ENCODE results near the gene DNMBP. TPM values are rescaled to one million over a fixed set of nuclear protein-coding genes. Genes with fewer than 3 reads are reported as not detected.

The DNMBP gene
- total RNA-seq (2014; rRNA removed; shearing (Covaris generic)) (25.7 and 31.2 TPM in 2 replicates), polyA plus RNA-seq (2016; fragmentation: Nextera tagmentation; extraction: Ambion mirVana) (13.4 and 13.5 TPM in 2 replicates)
- long read RNA-seq, full-length matches to known transcripts, result 3 of 6 reads
- long read RNA-seq, partial matches to known transcripts, result 0 of 6 reads
- long read RNA-seq, other reads (novel, unspliced or antisense), result 3 of 6 reads

- peaks cover 14% of the 10 kb centered on the region for H3K27me3 Mint-ChIP-seq (ENCODE audit: insufficient read depth, low read depth, poor library complexity)
- no peaks in the 10 kb centered on the region for H3K9me3 Mint-ChIP-seq
- peak within 1 kb of the TSS; percentile 82 for H3K4me3 Mint-ChIP-seq
- Histone ChIP-seq H3F3A (replicated peaks; ENCODE audit: low read depth) (peaks cover 4% of the 10 kb centered on the region; the same call in 1 of the 2 replicates), H3K4me3 (peak within 1 kb of the TSS; percentile 91), H2AFZ (peak within 1 kb of the TSS; percentile 100), H3K27me3 (ENCODE audit: insufficient read depth) (0 out of 2 replicates have a peak, but pooled peaks cover 7% of the 10 kb centered on the region), H4K20me1 (replicated peaks; ENCODE audit: insufficient read depth) (no peaks in the 10 kb centered on the region), H3K27ac (ENCODE audit: low read depth) (no peak within 1 kb of the TSS), H3K36me3 (ENCODE audit: insufficient read depth) (no peaks in the 10 kb centered on the region), H3K4me2 (peak within 1 kb of the TSS; percentile 95), H3K79me2 (replicated peaks; ENCODE audit: insufficient read depth) (peaks cover 25% of the 10 kb centered on the region), H3K9me2 (ENCODE audit: insufficient read depth) (no peaks in the 10 kb centered on the region), H3K4me1 (ENCODE audit: insufficient read depth) (peaks cover 17% of the 10 kb centered on the region; the same call in 1 of the 2 replicates)
- TF ChIP-seq ETS1 (IDR thresholded peaks at IDR 0.05), result no peak
- TF ChIP-seq CTCF (conservative IDR thresholded peaks at IDR 0.05; ENCODE audit: low read depth in 2 of 2), result peak; percentile 50 to 68
- no peak for TF ChIP-seq ZNF331 (CRISPR knock-in tag; IDR thresholded peaks at IDR 0.05; ENCODE audit: low read depth)
- no peak for TF ChIP-seq STAT1 (IDR thresholded peaks at IDR 0.05; ENCODE audit: unreplicated experiment)
- TF ChIP-seq JUNB (IDR thresholded peaks at IDR 0.05; ENCODE audit: unreplicated experiment), result no peak
- peak; percentile 88 for TF ChIP-seq CREB1 (CRISPR knock-in tag; IDR thresholded peaks at IDR 0.05; ENCODE audit: low read depth)
- no peak for TF ChIP-seq EZH2 (IDR thresholded peaks at IDR 0.05; ENCODE audit: low read depth, unreplicated experiment)
- no peak for TF ChIP-seq EZH2phosphoT487 (IDR thresholded peaks at IDR 0.05; ENCODE audit: unreplicated experiment)
- no peak for TF ChIP-seq ZNF462 (CRISPR knock-in tag; IDR thresholded peaks at IDR 0.05)
- ATAC-seq (peak; percentile 91), DNase-seq (ENCODE audit: low spot score) (peak; percentile 93)
- H3K4me1 Mint-ChIP-seq, result peaks cover 35% of the 10 kb centered on the region
- H3K36me3 Mint-ChIP-seq (ENCODE audit: low read depth), result no peaks in the 10 kb centered on the region
- H3K27ac Mint-ChIP-seq, result 0 out of 2 replicates have a peak within 1 kb of the TSS, but pooled peaks have one; percentile 57
These were observed at the start of gene DNMBP for GRCh38 chr10:100009793-100010676. DNMBP (minus strand) TSS chr10:100009947; CDS start chr10:99972124, 37,823 bp downstream.

Measured in GM23338 (cell line).